IMR-90 (cell line): ENCODE data around the gene CLEC2D.

Experiments
- BHLHE40 ChIP-seq: fragments of 150-350 bp; IDR thresholded peaks from 2 replicates; pipeline ENCODE4 v1.6.1; 2016; ENCODE audit warnings: mild to moderate bottlenecking, low read depth, low read length
- CTCF ChIP-seq: conservative IDR thresholded peaks from 2 replicates; pipeline ENCODE4 v1.5.1; 2012; ENCODE audit warnings: mild to moderate bottlenecking, low read depth, low read length, improper control_type of control experiment
- FOS ChIP-seq: fragments of 150-350 bp; IDR thresholded peaks from 2 replicates; pipeline ENCODE4 v1.6.1; 2016; ENCODE audit warnings: low read depth, low read length
- MAZ ChIP-seq: IDR thresholded peaks from 2 replicates; pipeline ENCODE4 v1.6.1; 2012; ENCODE audit warnings: low read depth, mild to moderate bottlenecking, low read length, improper control_type of control experiment, moderate library complexity, borderline replicate concordance
- NFE2L2 ChIP-seq: fragments of 150-350 bp; IDR thresholded peaks from 2 replicates; pipeline ENCODE4 v1.6.1; 2016; ENCODE audit warnings: low read depth, mild to moderate bottlenecking, low read length
- POLR2A ChIP-seq: IDR thresholded peaks from 2 replicates; pipeline ENCODE4 v1.6.1; 2012; ENCODE audit warnings: mild to moderate bottlenecking, low read depth, low read length
- RCOR1 ChIP-seq: IDR thresholded peaks from 2 replicates; pipeline ENCODE4 v1.6.1; 2012; ENCODE audit warnings: mild to moderate bottlenecking, low read length, improper control_type of control experiment; ENCODE audit not compliant: insufficient replicate concordance
- SMC3 ChIP-seq: fragments of 150-350 bp; IDR thresholded peaks from 2 replicates; pipeline ENCODE4 v1.6.1; 2016; ENCODE audit warnings: low read depth, mild to moderate bottlenecking, antibody characterized with exemption, low read length, moderate library complexity

- no peak for TF ChIP-seq CTCF
- TF ChIP-seq POLR2A = no peak
- no peak for TF ChIP-seq NFE2L2
- TF ChIP-seq MAZ = no peak
- no peak for TF ChIP-seq BHLHE40
- TF ChIP-seq FOS = no peak
- TF ChIP-seq SMC3 = no peak
- no peak for TF ChIP-seq RCOR1
Observed at GRCh38 chr12:9692909-9693308, 23.4 kb downstream of the CLEC2D start.
